Colonic mucosa (tissue), 4 donors: ENCODE data around the gene LIN7A. TPM values are rescaled to one million over a fixed set of nuclear protein-coding genes. Genes with fewer than 3 reads are reported as not detected.

ENCODE experiments used
- DNase-seq: peaks from one replicate; pipeline ENCODE4 v3.0.0-alpha.2; 2020
- H3K27ac ChIP-seq: fragments of 200-600 bp; one replicate; pipeline ENCODE4 v1.8.0; 2021
- H3K27me3 ChIP-seq: fragments of 200-600 bp; one replicate; pipeline ENCODE4 v1.8.0; 2021
- H3K36me3 ChIP-seq: fragments of 200-600 bp; one replicate; pipeline ENCODE4 v1.8.0; 2021
- H3K4me1 ChIP-seq: fragments of 200-600 bp; one replicate; pipeline ENCODE4 v1.8.0; 2021; ENCODE audit warnings: mild to moderate bottlenecking
- H3K4me3 ChIP-seq: fragments of 200-600 bp; one replicate; pipeline ENCODE4 v1.8.0; 2021
- H3K9ac ChIP-seq, 2 donors: one replicate each; pipeline ENCODE4 v1.7.0; 2013; ENCODE audit warnings: control low read depth in 2 of 2, low read depth in 2 of 2, low read length in 2 of 2
- H3K9me3 ChIP-seq: fragments of 200-600 bp; one replicate; pipeline ENCODE4 v1.8.0; 2021
- CTCF ChIP-seq: fragments of 200-600 bp; IDR thresholded peaks from one replicate; pipeline ENCODE4 v1.8.0; 2022; ENCODE audit warnings: antibody characterized with exemption, mild to moderate bottlenecking
- intact Hi-C: fragments of 100-400 bp; cut with DNase I; formaldehyde crosslinking; loops from one replicate; pipeline ENCODE4 v1.14.1; 2022
- total RNA-seq, 2 donors: library from RNA; stranded (reverse); fragmentation: NEBNext Ultra II Directional in 1 of 2; extraction: Animal tissue kit (Norgen Biotek cat#: 25700) in 1 of 2; gene quantifications; one replicate each; pipeline ENCODE4 v1.2.1, GENCODE V29; 2021
- donor health status: healthy.
- donor health status: DM: no; HTN: no; CAD: no.
- donor health status: DM: no; HTN: no; CAD: no.

LIN7A gene
- total RNA-seq, 2 donors from 2014 or later: 0.17 to 1.8 TPM

- no peak for TF ChIP-seq CTCF
- H3K4me1 ChIP-seq: no peaks in the 10 kb centered on the region
- no peak for DNase-seq
- H3K9ac ChIP-seq: no peak overlapping the region
- no peaks in the 10 kb centered on the region for H3K36me3 ChIP-seq
- H3K4me3 ChIP-seq: no peak overlapping the region
- intact Hi-C loops: no loop called here
- H3K27ac ChIP-seq: no peak overlapping the region
- no peaks in the 10 kb centered on the region for H3K27me3 ChIP-seq
- H3K9me3 ChIP-seq: no peaks in the 10 kb centered on the region
Measured at GRCh38 chr12:80766897-80767296, 170.8 kb downstream of the LIN7A start.

- no peaks in the 10 kb centered on the region for H3K36me3 ChIP-seq
- no peak for TF ChIP-seq CTCF
- H3K4me1 ChIP-seq: no peaks in the 10 kb centered on the region
- no peak overlapping the region for H3K9ac ChIP-seq
- no peak overlapping the region for H3K27ac ChIP-seq
- intact Hi-C loops: no loop called here
- no peaks in the 10 kb centered on the region for H3K9me3 ChIP-seq
- no peak for DNase-seq
- H3K4me3 ChIP-seq: no peak overlapping the region
- no peaks in the 10 kb centered on the region for H3K27me3 ChIP-seq
Measured at GRCh38 chr12:80766210-80766609, 171.5 kb downstream of the LIN7A start.

GRCh38 chr12:80763874-80764273 lies 173.9 kb downstream of the LIN7A start:
- H3K36me3 ChIP-seq: no peaks in the 10 kb centered on the region
- H3K4me1 ChIP-seq: no peaks in the 10 kb centered on the region
- no peaks in the 10 kb centered on the region for H3K9me3 ChIP-seq
- DNase-seq: no peak
- intact Hi-C loops: no loop called here
- H3K9ac ChIP-seq: no peak overlapping the region
- TF ChIP-seq CTCF: peak; percentile 36
- H3K27me3 ChIP-seq: no peaks in the 10 kb centered on the region
- H3K27ac ChIP-seq: no peak overlapping the region
- no peak overlapping the region for H3K4me3 ChIP-seq

GRCh38 chr12:80761838-80762237 lies 175.9 kb downstream of the LIN7A start:
- Histone ChIP-seq H3K4me1 (no peaks in the 10 kb centered on the region), H3K27ac (no peak overlapping the region), H3K9ac (no peak overlapping the region), H3K36me3 (no peaks in the 10 kb centered on the region), H3K27me3 (no peaks in the 10 kb centered on the region), H3K4me3 (no peak overlapping the region), H3K9me3 (no peaks in the 10 kb centered on the region)
- intact Hi-C loops: no loop called here
- DNase-seq: no peak
- TF ChIP-seq CTCF: no peak

- Histone ChIP-seq H3K4me1 (no peaks in the 10 kb centered on the region), H3K9me3 (no peaks in the 10 kb centered on the region), H3K27ac (no peak overlapping the region), H3K36me3 (no peaks in the 10 kb centered on the region), H3K27me3 (no peaks in the 10 kb centered on the region), H3K9ac (no peak overlapping the region), H3K4me3 (no peak overlapping the region)
- intact Hi-C loops: no loop called here
- DNase-seq: no peak
- TF ChIP-seq CTCF: no peak
Measured at GRCh38 chr12:80756875-80757274, 180.9 kb downstream of the LIN7A start.

GRCh38 chr12:80754274-80754673 lies 183.5 kb downstream of the LIN7A start:
- no peaks in the 10 kb centered on the region for H3K9me3 ChIP-seq
- no peak overlapping the region for H3K27ac ChIP-seq
- no peak overlapping the region for H3K9ac ChIP-seq
- H3K4me1 ChIP-seq: no peaks in the 10 kb centered on the region
- H3K4me3 ChIP-seq: no peak overlapping the region
- no peak for DNase-seq
- H3K27me3 ChIP-seq: no peaks in the 10 kb centered on the region
- no peaks in the 10 kb centered on the region for H3K36me3 ChIP-seq
- intact Hi-C loops: no loop called here
- no peak for TF ChIP-seq CTCF
